ENCODE data around the gene SLC25A46.

DNA sequence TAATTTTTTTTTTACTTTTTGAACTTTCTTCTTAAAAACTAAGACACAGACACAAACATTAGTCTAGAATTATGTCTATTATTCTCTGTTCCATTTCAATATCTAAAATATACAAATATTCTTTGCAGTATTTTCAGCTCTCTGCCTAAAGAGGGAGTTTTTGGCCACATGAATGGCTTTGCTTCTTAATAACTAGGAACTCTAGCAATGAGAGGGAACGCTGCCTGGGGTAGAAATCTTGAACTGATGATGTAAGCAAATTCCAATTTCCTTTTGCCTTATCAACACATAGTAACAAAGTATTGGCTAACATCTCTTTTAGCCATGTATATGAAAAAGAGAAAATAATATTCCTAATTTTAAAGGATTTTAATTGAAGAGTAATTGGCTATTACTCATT, 51.9 kb downstream of the SLC25A46 start:
- TF ChIP-seq TAF1 (IDR thresholded peaks at IDR 0.05; ENCODE audit: borderline replicate concordance, insufficient read depth, low read length) (no peak), POLR2AphosphoS5 (IDR thresholded peaks at IDR 0.05; ENCODE audit: low read depth, low read length) (no peak)

Measured in PFSK-1 (cell line).